AG09319 (cell line): ENCODE results near the gene CEMIP2.

Source experiments
- DNase-seq: peaks from one replicate; pipeline ENCODE4 v3.0.0-alpha.2; 2010; ENCODE audit warnings: low read depth; ENCODE audit errors: extremely low read depth
- TF ChIP-seq, protein P1 (sequence below): IDR thresholded peaks from 2 replicates; pipeline ENCODE4 v1.5.1; 2011; ENCODE audit warnings: low read depth, mild to moderate bottlenecking, inconsistent platforms, low read length, moderate library complexity

The CEMIP2 gene

GRCh38 chr9:71685988-71686387, 82.3 kb downstream of the CEMIP2 start:
- TF ChIP-seq, protein P1, sequence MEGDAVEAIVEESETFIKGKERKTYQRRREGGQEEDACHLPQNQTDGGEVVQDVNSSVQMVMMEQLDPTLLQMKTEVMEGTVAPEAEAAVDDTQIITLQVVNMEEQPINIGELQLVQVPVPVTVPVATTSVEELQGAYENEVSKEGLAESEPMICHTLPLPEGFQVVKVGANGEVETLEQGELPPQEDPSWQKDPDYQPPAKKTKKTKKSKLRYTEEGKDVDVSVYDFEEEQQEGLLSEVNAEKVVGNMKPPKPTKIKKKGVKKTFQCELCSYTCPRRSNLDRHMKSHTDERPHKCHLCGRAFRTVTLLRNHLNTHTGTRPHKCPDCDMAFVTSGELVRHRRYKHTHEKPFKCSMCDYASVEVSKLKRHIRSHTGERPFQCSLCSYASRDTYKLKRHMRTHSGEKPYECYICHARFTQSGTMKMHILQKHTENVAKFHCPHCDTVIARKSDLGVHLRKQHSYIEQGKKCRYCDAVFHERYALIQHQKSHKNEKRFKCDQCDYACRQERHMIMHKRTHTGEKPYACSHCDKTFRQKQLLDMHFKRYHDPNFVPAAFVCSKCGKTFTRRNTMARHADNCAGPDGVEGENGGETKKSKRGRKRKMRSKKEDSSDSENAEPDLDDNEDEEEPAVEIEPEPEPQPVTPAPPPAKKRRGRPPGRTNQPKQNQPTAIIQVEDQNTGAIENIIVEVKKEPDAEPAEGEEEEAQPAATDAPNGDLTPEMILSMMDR, result no peak
- DNase-seq, result no peak

DNA sequence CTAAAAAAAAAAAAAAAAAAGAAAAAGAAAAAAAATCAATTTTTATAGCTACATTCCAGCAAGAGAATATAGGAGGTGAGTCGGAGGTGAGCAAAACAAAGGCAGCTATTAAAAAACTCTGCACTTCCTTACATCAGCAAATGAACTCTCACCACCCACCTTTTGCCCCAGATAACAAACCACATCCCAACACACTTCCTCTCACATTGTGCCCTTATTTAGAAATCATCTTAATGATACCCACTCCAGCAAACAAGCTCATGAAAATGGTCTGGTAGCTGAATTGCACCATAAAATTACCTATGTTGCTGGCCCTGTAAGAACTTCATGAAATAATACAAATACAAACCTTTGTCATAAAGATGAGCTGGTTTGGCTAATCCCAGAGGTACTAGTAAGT, 82.9 kb downstream of the CEMIP2 start:
- no peak for DNase-seq
- TF ChIP-seq, protein P1, result no peak

DNA sequence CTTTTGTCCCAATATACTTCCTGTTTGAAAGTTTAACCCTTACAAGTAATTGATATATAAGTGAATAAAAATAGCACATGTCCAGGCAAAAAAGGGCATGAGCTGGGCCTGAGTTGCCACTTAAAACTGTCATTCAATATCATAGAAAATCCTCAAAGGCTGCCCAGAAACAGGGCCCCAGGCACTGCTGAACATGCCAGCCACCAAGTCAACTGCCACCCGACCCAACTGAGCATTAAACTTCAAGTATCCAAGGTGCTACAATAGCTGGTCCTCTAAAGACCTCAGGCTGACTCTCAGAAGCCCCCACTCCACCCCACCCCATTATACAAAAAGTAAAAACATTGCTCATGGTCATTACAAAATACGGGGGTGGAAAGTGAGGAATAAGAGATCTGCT, 83.7 kb downstream of the CEMIP2 start:
- no peak for DNase-seq
- TF ChIP-seq, protein P1, result no peak

- DNase-seq, result no peak
- TF ChIP-seq, protein P1, result peak; percentile 86
Measured at GRCh38 chr9:71683598-71684235, 84.6 kb downstream of the CEMIP2 start.

DNA sequence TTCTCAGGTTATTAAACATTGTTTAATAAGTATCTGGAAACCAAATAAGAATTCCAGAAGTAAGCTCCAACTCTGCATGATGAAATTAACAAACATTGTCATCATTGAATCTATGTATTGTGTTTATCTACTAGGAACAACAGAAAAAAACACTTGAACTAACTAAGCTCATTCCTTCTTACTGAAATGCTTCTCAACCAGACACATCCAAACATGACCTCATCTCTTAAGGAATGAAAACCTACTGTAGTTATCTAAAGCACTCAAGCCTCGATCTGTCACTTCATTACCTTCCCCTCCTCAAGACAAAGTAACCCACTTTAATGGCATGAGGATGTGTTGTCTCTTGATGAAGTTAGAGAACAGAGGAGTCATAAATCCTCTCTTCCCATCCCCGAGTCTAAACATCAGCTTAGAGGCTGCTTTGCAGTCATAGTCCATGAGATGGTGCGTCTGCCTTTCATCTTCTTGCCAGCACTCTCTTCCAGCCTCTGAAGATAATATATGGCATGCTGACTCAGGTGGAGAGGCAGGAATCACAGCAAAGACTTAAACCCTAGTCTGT, 86.5 kb downstream of the CEMIP2 start:
- no peak for DNase-seq

DNA sequence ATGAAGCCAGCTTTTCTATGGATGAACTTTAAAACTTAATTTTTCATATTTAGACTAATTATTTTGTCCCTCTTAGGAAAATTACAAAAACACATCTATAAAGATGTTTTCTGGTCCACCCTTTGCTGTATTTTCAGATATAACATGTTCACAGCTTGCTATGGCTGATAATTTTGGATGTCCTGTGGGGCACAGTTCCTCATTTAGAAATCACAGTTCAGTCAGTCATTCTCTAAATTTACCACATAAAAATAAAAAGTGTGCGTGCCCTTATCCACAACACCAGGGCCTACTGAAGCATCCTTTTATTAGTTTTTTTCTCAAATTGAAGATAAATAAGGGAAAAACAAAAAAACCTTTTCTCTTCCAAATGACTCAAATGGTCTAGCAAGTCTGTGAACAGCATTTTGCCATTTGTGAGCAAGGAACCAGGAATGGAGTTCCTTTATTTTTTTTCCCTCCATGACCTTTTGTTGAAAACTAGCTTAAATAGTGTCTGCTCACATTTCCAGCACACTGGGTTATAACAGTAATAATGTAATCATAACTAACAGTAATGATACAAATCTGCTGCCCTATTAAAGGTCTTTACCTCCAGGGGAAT, 87.1 kb downstream of the CEMIP2 start:
- TF ChIP-seq, protein P1, result no peak
- DNase-seq, result no peak

More for the DNA sequence above, 86.5 kb downstream of the CEMIP2 start:
- TF ChIP-seq, protein P1, result no peak
